ENCODE results near the gene NHSL1.
A peak's percentile ranks its signal among the peaks of the same experiment; 100 is the strongest.

Gene NHSL1

DNA sequence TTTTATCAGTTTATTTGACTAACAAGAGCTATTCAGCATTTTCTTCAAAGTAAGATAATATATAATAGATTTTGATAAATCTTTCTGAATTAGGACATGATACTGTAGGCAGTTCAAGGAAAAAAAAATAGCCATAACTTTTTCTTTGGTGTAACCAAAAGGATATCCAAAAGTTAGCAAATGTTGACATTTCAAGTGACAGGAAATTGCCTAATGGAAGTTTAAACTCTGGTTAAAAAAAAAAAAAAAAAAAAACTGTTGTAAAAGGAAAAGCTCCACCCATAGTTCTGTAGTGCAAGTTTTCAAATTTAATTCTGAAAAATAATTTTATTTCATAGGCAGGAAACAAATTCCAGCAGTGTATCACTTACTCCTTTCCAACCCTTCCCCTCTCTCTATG is 76.4 kb downstream of the NHSL1 start:
- no peak for DNase-seq

DNA sequence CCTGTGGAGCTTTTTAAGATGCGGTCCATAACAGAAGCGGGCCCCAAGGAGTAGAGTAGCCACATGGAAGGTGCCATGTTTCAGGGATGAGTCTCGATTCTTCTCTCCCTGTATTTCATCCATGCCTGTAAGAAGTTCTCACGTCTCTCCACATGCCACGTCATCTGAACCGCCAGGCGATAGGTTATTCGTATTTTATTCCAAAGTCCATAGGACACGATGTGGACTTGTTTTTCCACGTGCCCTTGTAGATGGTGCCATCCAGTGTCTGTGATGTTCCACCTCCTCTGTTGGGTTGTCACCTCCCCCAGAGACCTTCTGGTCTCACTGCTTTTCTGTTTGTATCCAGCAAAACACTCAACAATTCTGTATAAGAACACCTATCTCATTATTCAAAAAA is 77.7 kb downstream of the NHSL1 start:
- no peak for DNase-seq

DNA sequence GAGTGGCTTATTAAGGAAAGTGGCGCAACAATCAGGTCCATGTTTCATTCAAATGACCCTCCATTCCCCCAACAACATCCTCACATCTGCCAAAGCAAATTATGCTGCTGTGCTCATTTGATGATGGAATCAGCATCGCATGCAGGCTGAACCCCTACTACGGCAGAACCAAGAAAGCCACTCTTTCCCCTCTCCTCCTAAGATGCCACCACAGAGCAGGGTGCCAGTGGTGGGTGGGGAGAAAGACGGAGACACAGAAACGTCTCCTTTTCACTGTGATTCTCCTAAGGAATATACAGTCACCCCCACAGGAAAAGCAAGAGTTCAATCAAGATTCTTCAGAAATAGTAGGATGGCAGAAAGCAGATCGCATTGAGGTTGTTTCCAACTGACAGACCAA is 78.2 kb downstream of the NHSL1 start:
- DNase-seq, result no peak

DNA sequence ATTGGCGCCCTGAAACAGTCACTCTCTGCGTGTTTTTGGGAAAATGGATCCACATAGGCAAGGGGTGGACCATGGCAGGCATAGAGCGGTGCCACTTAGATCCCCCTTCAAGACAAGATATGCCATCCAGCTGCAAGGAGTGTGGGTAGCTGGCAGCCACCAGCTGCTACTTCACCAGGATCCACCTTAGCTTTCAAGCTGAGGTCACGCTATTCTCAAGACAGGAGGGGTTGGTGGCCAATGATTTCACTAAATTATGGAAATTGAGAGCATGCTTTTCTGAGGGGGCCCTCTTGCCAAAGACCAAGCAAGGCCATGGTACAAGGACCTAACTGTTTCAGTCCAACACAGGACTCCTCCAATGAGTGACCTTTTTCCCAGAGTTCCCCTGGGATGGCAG is 78.9 kb downstream of the NHSL1 start:
- no peak for DNase-seq

DNA sequence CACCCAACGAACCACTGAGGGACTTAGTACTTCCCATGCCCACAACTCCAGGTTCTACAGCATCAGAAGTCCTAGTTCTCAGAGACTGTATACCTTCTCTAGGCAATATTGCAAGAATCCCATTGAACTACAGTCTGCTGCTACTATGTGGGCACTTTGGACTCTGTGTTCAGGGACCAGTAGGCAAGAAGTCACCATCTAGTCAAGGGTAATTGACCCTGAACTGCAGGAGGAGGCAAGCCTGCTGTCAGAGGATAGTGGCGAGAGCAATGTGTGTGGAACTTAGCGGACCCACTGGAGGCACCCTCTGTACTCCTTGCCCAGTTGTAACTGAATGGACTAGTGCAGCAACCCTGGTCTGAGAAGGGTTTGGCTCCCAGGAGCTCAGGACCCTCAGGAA is 79.5 kb downstream of the NHSL1 start:
- no peak for DNase-seq

DNA sequence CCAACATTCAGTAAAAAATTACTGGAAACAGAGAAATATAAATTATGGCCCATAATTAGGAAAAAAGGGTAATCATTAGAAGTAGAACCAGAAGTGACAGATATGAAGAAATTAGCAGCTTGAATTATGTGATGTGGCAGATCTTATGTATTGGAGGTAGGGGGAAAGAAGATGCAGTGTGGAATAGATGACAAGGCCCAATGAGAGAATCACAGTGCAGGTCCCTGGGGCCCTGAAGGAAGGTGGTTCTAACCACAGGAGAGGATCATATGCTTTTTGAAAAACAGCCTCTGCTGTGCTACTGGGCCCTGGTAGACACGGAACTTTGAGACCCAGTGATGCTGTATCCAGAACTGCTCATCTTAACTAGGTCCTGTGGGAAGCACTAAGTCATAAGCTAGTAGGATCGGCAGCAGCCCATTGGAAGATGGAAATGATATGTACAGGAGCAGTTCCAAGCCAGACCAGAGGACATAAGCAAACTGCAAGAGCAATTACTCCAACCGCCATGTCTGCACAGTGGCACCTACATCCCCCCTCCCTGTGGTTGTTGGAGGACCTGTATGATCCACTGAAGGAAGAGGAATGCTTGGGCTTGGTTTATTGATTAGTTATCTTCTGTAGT is 81.1 kb downstream of the NHSL1 start:
- no peak for DNase-seq

DNA sequence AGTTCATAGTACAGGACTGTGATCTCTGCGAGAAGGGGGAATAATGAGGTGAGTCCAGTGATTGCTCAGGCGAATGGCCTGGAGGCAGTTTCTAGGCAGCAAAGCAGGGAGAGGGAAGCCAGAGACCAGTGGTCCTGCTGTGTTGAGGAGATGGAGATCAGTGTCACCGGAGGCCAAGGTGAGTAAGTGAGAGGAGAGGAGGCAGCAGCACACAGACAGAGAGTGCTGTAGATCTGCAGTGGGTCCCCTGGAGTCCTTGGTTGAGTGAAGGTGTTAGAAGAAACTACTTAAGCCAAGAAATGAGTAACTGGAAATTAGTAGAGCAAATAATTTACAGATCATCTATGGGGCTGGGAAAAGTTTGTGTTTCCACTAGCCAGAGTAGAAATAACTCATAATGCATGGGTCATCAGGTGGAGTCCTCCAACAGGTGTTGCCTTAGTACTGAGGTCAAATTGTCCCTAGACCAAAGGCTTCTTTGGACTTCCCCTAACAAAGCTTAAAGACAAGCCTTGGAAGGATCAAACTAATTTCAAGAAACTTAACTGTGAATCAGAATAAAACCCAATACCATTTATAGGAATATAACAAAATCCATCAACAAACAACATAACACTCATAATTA is 81.7 kb downstream of the NHSL1 start:
- no peak for DNase-seq

DNA sequence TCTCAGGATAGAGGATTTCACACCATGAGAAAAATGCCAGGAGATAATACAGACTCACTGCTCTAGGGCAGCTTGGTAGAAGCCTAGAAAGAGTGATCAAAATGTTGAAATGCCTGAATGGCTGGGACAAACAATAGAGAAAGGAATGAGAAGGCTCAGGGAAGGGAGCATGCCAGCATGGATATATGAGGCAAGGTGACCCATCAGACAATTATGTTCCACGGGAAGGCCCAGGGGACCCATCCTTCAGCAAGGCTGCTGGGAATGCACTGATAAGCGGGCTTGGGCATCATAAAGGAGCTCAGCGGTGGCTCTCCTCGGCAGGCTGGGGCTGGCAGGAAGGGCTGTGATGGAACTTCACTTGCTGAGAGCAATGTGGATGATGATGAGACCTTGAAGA is 83.1 kb downstream of the NHSL1 start:
- DNase-seq, result no peak

DNA sequence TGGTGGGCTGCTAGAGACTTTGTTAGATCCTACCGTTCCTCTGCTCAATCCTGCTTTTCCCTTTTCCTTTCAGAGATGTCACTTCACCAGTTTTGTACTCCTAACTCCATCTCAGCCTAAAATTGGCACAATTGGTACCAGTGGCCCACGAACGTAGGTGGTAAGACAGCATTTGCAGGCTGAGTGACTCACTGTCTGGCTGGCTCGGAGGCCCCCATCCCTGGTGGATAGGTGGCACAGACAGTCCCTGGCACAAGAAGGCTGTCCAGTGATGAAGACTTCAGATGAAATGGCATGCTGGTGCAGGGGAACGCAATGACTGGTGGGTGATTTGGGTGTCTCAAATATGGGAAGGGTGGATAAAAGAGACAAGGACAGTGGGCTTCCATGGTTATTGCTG is 84.2 kb downstream of the NHSL1 start:
- DNase-seq, result no peak

DNA sequence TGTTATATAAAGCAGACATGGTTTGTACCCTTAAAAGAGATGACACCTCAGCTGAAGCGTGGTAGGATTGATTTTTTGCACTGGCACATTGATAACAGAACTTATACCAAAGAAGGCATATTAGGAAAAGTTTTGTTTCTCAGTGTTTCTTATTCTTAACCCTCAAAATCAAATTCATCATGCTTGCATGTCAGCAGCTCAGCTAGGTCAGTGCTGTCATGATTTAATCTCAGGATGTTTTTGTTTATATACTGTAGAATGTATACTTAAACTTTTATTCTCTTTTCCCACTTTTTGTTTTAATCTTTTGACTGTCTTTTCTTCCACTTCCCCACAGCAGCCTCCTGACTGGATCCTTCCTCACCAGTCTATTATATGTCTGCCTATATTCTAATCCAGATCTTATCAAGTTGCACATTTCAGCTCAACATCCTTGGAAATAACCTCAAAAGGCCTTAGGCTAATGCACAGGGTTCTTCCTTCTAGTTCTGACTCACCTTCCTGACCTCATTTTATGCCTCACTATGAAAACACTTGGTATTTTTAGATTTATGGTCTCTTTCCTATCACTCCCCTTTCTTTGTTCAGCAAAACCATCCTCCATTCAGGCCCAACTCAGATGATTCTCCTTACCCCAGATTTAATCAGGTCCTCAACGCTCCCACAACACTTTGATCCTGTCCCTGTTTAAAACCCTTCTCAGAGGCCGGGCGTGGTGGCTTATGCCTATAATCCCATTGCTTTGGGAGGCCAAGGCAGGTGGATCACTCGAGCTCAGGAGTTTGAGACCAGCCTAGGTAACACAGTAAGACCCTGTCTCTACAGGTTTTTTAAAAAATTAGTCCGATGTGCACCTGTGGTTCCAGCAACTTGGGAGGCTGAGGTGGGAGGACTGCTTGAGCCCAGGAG is 88.1 kb downstream of the NHSL1 start:
- no peak for DNase-seq

DNA sequence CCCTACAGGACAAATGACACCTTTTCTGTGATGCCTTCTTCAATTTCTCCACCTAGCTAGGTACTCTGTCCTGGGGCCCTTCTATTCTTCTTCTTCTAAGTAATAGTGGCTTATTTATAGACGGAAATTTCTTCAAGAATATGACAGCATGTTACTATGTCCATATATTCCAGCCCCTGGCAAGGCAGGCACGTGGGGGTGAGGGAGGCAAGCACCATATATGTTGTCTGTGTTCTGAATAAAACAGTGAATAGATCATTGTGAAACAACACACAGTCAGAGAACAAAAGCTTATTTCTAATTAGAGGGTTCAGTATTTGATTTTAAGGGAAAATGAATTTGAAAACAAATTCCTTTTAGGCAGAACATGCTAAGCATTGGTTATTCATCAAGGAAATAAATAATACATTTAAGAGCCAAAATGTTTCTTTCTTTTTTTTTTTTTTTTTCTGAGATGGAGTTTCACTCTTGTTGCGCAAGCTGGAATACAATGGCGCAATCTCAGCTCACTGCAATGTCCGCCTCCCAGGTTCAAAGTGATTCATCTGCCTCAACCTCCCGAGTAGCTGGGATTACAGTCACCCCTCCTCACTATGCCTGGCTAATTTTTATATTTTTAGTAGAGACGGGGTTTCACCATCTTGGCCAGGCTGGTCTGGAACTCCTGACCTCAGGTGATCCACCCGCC is 89.1 kb downstream of the NHSL1 start:
- no peak for DNase-seq

DNA sequence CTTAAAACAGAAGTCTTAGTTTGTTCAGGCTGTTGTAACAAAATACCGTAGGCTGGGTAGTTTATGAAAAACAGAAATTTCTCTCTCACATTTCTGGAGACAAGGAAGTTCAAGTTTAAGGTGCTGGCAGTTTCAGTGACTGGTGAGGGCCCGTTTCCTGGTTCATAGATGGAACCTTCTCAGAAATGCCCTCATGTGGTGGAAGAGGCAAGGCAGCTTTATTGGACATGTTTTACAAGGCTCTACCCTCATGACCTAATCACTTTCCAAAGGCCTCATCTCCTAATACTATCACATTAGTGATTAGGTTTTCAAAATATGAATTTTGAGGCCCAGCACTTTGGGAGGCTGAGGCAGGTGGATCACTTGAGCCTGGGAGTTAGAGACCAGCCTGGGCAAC is 92.9 kb downstream of the NHSL1 start:
- peak; percentile 28 for DNase-seq

DNA sequence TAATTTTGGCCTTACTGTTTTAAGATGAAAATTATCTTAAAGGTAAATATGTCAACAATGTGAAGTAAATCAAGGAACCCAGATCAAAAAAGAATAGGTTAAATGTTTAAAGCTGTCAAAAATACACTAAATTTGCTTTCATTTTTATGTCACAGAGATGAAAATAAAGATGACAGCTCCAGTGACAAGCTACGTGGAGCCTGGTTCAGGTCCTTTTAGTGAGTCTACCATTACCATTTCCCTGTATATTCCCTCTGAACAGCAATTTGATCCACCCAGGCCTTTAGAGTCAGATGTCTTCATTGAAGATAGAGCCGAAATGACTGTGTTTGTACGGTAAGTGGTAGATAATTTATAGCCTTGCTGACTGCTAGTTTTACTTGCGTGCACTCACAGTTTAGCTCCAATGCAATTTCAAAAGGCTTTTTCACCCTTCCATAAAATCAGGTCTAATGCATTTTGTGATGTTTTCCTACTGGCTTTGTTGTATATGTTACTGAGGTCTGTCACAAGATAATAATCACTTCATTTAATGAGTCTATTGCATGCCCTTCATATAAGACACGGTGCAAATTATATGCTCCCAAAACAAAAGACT is 93.4 kb downstream of the NHSL1 start:
- DNase-seq, result peak; percentile 88

DNA sequence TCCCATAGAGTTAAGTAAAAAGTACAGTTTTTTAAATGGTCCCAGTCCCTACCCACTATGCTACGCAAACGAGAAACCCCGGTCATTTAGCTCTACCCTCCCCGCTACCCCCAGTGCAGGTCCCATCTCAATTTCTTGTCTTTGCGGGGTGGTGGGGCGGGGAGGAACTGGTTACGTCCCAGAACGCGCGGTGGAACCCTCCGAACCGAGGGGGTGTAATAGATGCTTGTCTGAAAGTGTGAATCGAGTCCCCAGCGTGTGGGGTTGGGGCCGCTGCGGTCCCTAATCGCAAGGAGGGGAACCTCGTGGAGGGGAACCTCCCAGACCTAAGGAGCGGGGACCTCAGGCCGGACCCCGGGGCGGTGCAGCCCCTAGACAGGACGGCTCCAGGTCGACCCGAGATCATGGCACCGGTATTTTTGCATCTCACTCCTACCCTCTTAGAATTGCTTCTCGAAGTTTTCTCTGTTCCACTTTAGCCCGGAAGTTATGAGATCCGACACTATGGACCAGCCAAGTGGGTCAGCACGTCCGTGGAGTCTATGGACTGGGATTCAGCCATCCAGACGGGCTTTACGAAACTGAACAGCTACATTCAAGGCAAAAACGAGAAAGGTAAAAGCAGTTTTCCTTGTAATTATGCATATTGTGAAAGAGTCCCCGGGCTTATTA is 94.5 kb downstream of the NHSL1 start:
- DNase-seq, result no peak

DNA sequence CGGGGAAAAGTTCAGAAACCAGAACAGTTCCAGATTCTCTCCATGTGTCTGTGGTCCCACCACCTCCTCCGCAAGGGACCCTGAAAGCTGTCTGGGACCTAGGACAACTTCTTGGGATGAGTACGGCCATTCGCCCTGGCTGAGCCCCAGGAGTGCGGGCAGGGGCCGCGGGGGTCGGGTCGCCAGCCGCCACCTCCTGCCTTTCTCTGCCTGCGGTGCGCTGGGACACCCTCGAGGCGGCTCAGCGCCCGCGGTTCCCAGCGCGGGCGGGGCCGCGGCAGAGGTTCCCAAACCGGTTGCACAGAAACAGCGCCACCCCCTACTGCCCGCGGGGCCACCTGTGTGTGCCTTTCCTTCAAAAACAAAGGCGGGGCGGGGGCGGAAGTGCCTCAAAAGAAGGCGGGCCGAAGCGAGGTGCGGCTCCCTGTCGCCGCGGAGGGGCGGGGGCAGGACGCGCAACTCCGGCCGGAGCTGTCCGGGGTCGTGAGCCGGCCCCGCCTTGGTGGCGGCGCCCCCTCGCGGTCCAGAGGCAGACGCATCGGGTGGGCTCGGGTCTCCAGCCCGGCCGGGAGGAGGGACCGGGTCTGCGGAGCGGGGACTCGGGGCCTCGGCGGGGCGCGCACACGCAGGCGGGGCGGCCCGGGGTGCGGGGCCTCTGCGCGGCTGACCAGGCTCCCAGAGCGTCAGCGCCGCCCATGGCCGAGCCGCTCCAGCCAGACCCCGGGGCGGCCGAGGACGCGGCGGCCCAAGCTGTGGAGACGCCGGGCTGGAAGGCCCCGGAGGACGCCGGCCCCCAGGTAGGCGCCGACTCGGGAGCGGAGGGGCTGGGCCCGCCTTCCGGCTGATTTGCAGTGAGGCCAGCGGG is 95.3 kb downstream of the NHSL1 start, which contains the start of gene HEBP2:
Gene HEBP2 (plus strand): TSS at position 423 of the 865 bp plus-strand sequence. CDS start 273 bp downstream, at position 696.
- peak; percentile 94 for DNase-seq

DNA sequence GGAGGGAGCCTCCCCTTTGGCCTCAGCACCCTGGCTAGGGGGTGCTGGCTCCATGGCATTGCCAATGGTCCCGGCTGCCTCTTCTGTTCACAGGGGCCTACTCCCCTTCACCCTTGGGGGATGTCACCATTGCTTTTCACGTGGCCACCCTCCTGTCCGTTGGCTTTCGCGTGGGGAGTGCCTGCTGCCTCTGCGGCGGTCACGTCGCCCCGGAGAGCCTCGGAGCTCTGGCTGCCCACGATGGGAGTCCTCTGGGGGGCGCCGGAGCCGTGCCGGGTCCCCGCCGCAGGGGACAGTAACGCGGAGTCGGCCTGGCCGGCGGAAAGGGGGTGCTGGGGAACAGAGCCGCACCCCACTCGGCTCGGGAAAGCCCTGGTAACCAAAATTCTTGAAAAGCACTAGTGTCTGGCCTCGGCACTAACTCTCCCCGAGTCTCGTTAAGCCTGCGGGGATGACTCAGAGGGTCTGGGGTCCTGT is 95.9 kb downstream of the NHSL1 start:
- no peak for DNase-seq

DNA sequence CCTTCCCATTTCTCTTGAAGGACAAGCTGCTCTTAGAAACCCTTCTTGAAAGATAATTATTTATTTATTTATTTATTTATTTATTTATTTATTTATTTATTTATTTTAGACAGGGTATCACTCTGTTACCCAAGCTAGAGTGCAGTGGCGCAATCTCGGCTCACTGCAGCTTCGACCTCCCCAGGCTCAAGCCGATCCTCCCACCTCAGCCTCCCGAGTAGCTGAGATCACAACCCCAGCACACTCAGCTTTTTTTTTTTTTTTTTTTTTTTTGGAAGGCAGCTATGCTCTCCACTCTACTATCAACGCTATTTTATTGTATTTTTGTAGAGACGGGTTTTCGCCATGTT is 96.5 kb downstream of the NHSL1 start:
- no peak for DNase-seq

DNA sequence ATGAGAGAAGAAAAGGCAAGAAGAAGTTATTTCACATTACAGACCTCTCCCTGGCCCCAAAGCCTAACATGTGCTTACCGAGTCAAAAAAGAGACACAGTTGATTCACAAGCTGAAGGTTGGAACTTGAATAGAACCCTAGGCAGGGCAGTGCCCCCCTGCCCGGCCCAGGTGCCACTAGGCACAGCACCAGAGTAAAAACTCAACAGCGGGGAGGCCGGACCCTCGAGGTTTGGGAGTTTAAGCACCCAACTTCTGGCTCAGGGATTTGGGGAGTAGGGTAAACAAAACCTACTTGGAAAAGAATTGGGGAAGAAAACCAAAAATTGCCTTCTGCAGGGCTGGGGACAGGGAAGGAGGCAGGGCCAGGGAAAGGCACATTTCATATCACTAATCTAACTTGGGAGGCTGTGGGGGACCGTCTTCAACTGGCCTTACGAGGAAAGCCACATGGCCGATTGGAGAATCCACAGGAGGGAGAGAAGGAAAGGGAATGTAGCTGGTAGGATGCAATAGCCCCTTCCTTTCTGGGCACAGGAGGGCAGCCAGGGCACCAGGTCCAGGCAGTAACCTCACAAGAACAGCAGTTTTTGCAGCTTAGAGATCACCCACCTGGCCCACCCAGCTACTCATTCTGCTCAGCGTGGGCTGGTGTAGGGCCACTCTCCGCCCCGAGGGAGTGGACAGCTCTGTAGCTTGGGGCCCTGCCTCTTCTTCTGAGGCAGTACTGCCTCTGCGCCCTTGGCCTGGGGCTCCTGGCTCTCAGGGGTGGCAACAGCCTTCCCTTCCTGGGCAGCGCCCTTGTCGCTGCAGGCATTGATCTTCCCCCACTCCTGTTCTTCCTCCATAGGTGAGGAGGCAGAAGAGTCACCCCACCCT is 97.1 kb downstream of the NHSL1 start:
- DNase-seq, result no peak

DNA sequence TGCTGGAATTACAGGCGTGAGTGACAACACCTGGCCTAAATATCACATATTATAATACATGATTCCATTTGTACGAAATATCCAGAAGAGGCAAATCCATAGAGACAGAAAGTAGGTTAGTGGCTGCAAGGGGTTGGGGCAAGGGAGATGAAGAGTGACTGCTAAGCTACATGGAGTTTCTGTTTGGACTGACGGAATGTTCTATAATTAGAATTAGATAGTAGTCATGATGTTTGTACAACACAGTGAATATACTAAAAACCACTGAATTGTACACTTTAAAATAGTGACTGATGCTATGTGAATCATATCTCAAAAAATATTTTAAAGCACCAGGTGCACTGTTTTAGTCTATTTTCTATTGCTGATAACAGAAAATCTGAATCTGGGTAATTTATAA is 99.0 kb downstream of the NHSL1 start:
- no peak for DNase-seq

Measured in DMS79 (cell line).